OCI-LY1 (cell line): ENCODE results near the gene ABI3.

Source experiments
- H2AFZ ChIP-seq: fragments of 200-600 bp; sonication (generic), shearing (Covaris generic); 2 replicates; pipeline ENCODE4 v1.6.0; 2014; ENCODE audit warnings: antibody characterized with exemption, mild to moderate bottlenecking, low read length
- H3F3A ChIP-seq: fragments of 200-600 bp; sonication (generic), shearing (Covaris generic); 2 replicates; pipeline ENCODE4 v1.6.0; 2014; ENCODE audit warnings: mild to moderate bottlenecking, antibody characterized with exemption, low read length, moderate library complexity; ENCODE audit not compliant: insufficient read depth
- H3K27ac ChIP-seq: fragments of 200-600 bp; sonication (generic); 2 replicates; pipeline ENCODE4 v1.5.1; 2014; ENCODE audit warnings: low read length, mixed run types, mild to moderate bottlenecking, low read depth; ENCODE audit not compliant: poor library complexity, severe bottlenecking
- H3K27me3 ChIP-seq: fragments of 200-600 bp; sonication (generic); 2 replicates; pipeline ENCODE4 v1.6.0; 2014; ENCODE audit warnings: antibody characterized with exemption, mild to moderate bottlenecking, low read length, moderate library complexity; ENCODE audit not compliant: insufficient read depth
- H3K36me3 ChIP-seq: fragments of 200-600 bp; sonication (generic); 2 replicates; pipeline ENCODE4 v1.6.1; 2014; ENCODE audit warnings: mild to moderate bottlenecking, antibody characterized with exemption, low read length, moderate library complexity, mixed read lengths; ENCODE audit not compliant: insufficient read depth
- H3K4me1 ChIP-seq: fragments of 200-600 bp; sonication (generic); 2 replicates; pipeline ENCODE4 v1.5.1; 2014; ENCODE audit warnings: mild to moderate bottlenecking, low read length, moderate library complexity; ENCODE audit not compliant: insufficient read depth, severe bottlenecking
- H3K4me2 ChIP-seq: fragments of 200-600 bp; sonication (generic), shearing (Covaris generic); 2 replicates; pipeline ENCODE4 v1.6.1; 2014; ENCODE audit warnings: low read length
- H3K4me3 ChIP-seq: fragments of 200-600 bp; sonication (generic); 2 replicates; pipeline ENCODE4 v1.5.1; 2014; ENCODE audit warnings: low read length, low read depth, mild to moderate bottlenecking, mixed read lengths; ENCODE audit not compliant: poor library complexity, severe bottlenecking
- H3K79me2 ChIP-seq: fragments of 200-600 bp; shearing (Covaris generic); 2 replicates; pipeline ENCODE4 v1.6.1; 2016; ENCODE audit warnings: mixed run types, low read length, mixed read lengths; ENCODE audit not compliant: insufficient read depth
- H3K9ac ChIP-seq: fragments of 200-600 bp; sonication (generic), shearing (Covaris generic); 2 replicates; pipeline ENCODE4 v1.6.1; 2014; ENCODE audit warnings: mild to moderate bottlenecking, low read length, mixed read lengths
- H3K9me2 ChIP-seq: fragments of 200-600 bp; sonication (generic), shearing (Covaris generic); 2 replicates; pipeline ENCODE4 v1.6.1; 2014; ENCODE audit warnings: low read depth, mild to moderate bottlenecking, low read length, mixed read lengths
- H3K9me3 ChIP-seq: fragments of 200-600 bp; shearing (Covaris generic); 2 replicates; pipeline ENCODE4 v1.6.1; 2014; ENCODE audit warnings: low read length, mixed read lengths
- H4K20me1 ChIP-seq: fragments of 200-600 bp; sonication (generic), shearing (Covaris generic); 2 replicates; pipeline ENCODE4 v1.6.0; 2016; ENCODE audit warnings: mild to moderate bottlenecking, low read length; ENCODE audit not compliant: insufficient read depth
- CTCF ChIP-seq: fragments of 200-600 bp; sonication (generic), shearing (Covaris generic); IDR thresholded peaks from 2 replicates; pipeline ENCODE4 v1.5.1; 2017; ENCODE audit warnings: mild to moderate bottlenecking, antibody characterized with exemption, low read length, moderate library complexity, mixed read lengths
- EZH2 ChIP-seq: fragments of 200-600 bp; sonication (generic), shearing (Covaris generic); IDR thresholded peaks from 2 replicates; pipeline ENCODE4 v1.8.0; 2017; ENCODE audit warnings: borderline replicate concordance, mixed run types, mild to moderate bottlenecking, antibody characterized with exemption, low read length, moderate library complexity, mixed read lengths

Gene ABI3

GRCh38 chr17:49190932-49191331 is 19.6 kb upstream of the ABI3 start:
- H2AFZ ChIP-seq: no peak overlapping the region

GRCh38 chr17:49191409-49191916 is 19.0 kb upstream of the ABI3 start:
- H3K9me3 ChIP-seq: no peaks in the 10 kb centered on the region
- TF ChIP-seq EZH2: no peak
- no peak for TF ChIP-seq CTCF
- H3K9ac ChIP-seq: peak overlapping the region; percentile 96
- H3K4me2 ChIP-seq: peak overlapping the region; percentile 83
- peak overlapping the region; percentile 82 for H2AFZ ChIP-seq
- no peaks in the 10 kb centered on the region for H3K9me2 ChIP-seq
- H3F3A ChIP-seq: no peaks in the 10 kb centered on the region
- H4K20me1 ChIP-seq: no peaks in the 10 kb centered on the region
- no peaks in the 10 kb centered on the region for H3K27me3 ChIP-seq
- H3K27ac ChIP-seq: peak overlapping the region; percentile 97
- H3K36me3 ChIP-seq: no peaks in the 10 kb centered on the region
- H3K4me3 ChIP-seq: peak overlapping the region; percentile 82
- no peaks in the 10 kb centered on the region for H3K79me2 ChIP-seq
- peaks cover 23% of the 10 kb centered on the region for H3K4me1 ChIP-seq

More at GRCh38 chr17:49190932-49191331, 19.6 kb upstream of the ABI3 start:
- no peaks in the 10 kb centered on the region for H4K20me1 ChIP-seq
- H3K4me2 ChIP-seq: no peak overlapping the region
- no peaks in the 10 kb centered on the region for H3K79me2 ChIP-seq
- no peak overlapping the region for H3K4me3 ChIP-seq
- H3K36me3 ChIP-seq: no peaks in the 10 kb centered on the region
- no peak overlapping the region for H3K27ac ChIP-seq
- no peaks in the 10 kb centered on the region for H3K27me3 ChIP-seq
- no peak overlapping the region for H3K9ac ChIP-seq
- H3K9me3 ChIP-seq: no peaks in the 10 kb centered on the region
- TF ChIP-seq EZH2: no peak
- TF ChIP-seq CTCF: no peak
- H3K9me2 ChIP-seq: no peaks in the 10 kb centered on the region
- H3K4me1 ChIP-seq: peaks cover 23% of the 10 kb centered on the region
- no peaks in the 10 kb centered on the region for H3F3A ChIP-seq

- Histone ChIP-seq H3K27me3 (no peaks in the 10 kb centered on the region), H3F3A (no peaks in the 10 kb centered on the region), H3K9me2 (no peaks in the 10 kb centered on the region), H3K9me3 (no peaks in the 10 kb centered on the region), H3K4me1 (peaks cover 23% of the 10 kb centered on the region), H2AFZ (peak overlapping the region; percentile 82), H4K20me1 (no peaks in the 10 kb centered on the region), H3K4me3 (peak overlapping the region; percentile 82), H3K9ac (peak overlapping the region; percentile 96), H3K36me3 (no peaks in the 10 kb centered on the region), H3K4me2 (peak overlapping the region; percentile 83), H3K79me2 (no peaks in the 10 kb centered on the region), H3K27ac (peak overlapping the region; percentile 97)
- TF ChIP-seq EZH2 (no peak), CTCF (peak; percentile 53; the same call in 1 of the 2 replicates)
These were observed 18.4 kb upstream of the ABI3 start for GRCh38 chr17:49191917-49192741.
